Tibial nerve (tissue), 3 donors: ENCODE data around the gene PPP6R2.

ENCODE experiments used
- CTCF ChIP-seq, 5 experiments: fragments of 200-600 bp in 3 of 5; fragments of 450-650 bp in 2 of 5; sonication (generic) in 3 of 5; IDR thresholded peaks; one replicate each; pipeline ENCODE4 v1.5.1; 2016 to 2019; ENCODE audit warnings: antibody characterized with exemption in 5 of 5, mild to moderate bottlenecking in 3 of 5, moderate library complexity in 2 of 5
- POLR2A ChIP-seq, 2 donors: fragments of 450-650 bp; IDR thresholded peaks; one replicate each; pipeline ENCODE4 v1.6.1; 2017; ENCODE audit warnings: antibody characterized with exemption in 2 of 2, mild to moderate bottlenecking in 2 of 2, moderate library complexity in 2 of 2

GRCh38 chr22:50361688-50362087 is 18.6 kb downstream of the PPP6R2 start:
- TF ChIP-seq POLR2A (IDR thresholded peaks at IDR 0.05) (no peak), CTCF (IDR thresholded peaks at IDR 0.05) (no peak)
